ENCODE data around the gene CDA.
"Not testable (repeated sequence)": the region's sequence is repeated elsewhere in the genome, so short reads cannot be mapped to it uniquely, and the experiment has no call there.

CDA gene

DNA sequence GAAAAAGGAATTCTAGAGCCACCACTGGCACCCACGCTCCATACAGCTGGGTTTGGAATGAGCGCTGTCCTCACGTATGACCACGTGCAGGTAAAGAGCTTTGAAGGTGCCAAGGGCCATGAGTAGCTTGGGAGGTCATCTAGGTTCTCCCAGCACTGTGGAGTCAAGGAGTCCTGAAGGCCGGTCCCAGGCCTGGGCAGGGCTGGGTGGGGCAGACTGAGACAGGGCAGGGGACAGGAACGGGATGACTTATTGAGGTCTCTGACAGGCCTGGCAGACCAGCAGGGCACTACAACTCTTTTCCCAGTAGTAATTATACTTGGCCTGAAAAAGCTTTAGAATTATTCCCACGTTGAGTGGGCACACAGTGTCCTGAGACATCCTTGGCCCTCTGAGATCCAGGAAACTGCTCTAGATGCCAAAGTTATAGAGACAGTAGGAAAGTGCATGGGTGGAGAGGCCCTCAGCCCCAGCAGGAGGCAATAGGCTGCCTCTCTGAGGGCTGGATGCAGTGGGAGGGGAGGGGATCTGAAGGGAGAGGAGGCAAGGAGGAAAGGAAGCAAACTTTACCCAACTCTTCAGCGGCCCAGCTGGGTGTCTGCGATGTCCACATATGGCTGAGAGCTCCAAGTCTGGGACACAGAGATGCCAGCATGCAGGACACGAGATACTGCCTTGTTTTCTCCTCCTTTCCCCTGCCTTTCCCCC is 1.8 kb upstream of the CDA start:
- DNase-seq, result peak; percentile 41 to 47

DNA sequence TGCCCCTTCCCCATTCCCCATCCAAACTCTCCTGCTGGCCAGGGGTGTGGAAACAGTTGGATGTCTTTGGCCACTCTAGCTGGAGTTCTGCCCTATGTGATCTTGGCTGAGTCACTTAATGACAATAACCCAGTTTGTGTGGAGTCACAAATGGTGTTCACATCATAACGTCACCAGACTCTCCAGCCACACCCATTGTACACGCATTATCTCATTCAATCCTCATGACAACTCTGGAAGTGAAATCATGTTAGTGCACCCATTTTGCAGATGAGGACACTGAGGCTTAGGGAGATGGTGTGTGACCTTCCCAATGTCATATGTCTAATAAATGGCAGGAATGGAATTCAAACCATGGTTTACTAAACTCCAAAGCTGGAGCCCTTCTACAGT is 1.2 kb upstream of the CDA start:
- peak; percentile 84 to 87 for DNase-seq

DNA sequence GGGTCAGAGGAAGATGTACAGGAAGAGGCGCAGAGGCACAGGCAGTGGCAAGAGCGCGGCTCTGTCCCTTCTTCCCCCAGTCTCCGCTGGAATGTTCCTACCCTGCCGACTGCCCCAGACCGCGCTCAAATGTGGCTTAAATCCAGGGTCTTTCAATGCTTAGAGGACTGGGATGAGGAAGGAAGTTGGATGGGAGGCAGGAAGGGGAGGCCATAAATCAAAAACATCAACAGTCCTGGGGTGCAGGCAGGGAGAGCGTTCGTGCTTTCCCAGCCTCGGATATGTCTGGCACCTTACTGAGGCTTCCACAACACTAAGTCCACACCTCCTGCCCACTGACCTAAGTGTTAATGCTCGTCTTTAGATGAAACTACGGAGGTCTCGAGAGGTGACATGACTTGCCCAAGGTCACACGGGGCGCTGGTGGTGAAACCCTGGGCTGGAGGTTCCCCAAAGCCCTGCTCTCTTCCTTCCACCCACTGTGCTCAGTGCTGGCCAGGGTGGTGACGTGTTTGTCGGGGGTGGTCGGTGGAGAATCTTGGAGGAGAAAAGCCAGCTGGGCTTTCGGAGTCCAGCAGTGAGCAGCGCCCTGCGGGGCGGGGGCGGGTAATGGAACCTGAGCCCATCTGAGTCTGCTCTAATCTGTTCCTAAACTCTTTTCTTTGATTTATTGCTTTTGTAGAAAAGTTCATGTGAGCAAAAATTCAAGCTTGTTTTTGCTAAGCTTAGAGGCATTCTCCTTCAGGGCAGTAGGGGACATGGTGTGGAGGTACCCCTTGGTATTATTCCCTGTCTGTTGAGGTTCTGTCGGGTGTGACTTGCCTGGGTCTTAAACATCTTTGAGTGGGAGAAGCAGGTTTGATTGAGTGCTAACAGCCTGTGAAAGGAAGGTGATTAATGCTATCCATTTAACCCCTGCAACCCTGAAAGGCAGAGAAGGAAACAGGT is 708 bp downstream of the CDA start:
- DNase-seq, result peak; percentile 92 to 95

DNA sequence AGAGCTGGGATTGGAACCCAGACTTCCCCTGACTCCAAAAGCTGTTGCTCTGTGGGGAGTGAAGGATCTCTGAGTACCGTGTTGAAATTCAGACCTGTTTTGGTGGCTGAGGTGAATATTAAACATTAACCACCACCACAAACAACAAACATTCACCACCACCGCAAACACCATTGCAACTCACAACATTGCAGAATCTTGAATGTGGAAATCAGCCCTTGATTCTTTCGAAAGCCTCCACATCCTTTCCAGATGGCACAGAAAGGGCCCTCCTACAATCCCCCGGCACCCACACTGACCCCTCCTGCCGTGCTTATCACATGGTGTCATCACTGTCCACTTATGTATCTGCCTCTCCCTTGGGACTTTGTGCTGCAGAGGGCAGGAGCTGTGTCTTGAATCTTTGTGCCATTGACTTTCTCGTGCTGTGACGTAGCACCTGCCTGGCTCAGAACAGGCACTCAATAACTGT is 1.4 kb downstream of the CDA start:
- DNase-seq, result peak; percentile 96 to 98

DNA sequence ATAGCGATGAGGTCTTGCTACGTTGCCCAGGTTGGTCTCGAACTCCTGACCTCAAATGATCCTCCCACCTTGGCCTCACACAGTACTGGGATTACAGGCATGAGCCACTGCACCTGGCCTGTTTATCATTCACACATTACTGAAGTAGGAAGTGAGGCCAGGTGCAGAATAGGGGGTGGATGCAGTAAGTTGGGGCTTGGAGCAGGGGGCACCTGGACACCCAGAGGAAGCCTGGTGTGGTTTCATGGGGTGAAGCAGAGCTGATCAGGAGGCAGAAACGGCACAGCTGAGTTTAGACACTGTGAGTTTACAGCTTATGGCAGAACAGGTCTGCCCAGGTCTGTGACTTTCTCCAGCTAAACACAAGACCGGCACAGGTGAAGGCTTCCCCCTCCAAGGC is 4.9 kb downstream of the CDA start:
- DNase-seq, result no peak

DNA sequence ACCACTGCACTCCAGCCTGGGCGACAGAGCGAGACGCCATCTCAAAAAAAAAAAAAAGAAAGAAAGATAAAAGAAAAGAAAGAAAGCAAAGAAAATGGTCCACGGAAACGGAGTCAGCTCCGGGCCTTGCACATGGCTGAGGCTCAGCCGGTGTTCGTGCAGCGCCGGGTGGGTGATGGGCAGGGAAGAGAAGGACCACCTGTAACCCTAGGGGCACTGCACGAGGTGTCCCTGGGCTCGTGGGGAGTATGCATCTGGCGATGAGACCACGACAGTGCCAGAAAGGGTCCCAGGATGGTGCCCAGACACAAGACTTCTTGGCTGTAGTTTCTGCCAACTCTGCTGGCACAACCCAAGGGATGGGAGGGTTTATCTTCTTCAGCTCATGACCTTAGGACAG is 5.8 kb downstream of the CDA start:
- DNase-seq, result no peak

DNA sequence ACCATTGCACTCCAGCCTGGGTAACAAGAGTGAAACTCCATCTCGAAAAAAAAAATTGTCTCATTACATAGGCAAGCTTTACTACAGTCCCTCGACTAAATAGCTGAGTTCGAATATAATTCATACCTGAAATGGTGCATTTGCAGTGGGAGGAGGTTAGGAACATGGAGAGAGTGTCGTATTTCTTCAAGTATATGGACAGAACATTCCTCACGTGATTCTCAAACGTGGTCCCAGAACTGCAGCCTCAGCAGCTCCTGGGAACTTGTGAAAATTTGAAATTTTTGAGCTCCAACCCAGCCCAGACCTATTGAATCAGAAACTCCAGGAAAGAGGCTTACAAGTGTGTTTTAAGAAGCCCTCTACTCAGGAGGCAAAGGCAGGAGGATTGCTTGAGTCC is 7.2 kb downstream of the CDA start:
- no peak for DNase-seq

DNA sequence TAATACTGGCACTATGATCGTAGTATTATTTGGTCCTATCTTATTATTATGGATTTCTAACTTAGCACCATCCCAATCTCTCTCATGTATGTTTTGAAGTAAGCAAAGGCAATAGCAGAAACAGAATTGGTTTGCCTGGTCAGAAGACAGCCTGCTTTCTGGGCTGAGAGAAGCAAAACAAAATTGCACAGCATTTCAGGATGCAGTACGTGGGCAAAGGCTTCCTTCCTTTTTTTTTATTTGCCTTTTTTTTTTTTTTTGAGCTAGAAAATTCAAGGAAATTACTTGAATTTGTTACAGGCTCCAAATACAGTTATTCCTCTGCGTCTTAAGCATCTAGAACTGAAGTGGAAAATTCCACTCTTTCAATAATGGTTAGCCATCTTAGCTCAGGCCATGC is 8.8 kb downstream of the CDA start:
- peak; percentile 87 to 88 for DNase-seq

DNA sequence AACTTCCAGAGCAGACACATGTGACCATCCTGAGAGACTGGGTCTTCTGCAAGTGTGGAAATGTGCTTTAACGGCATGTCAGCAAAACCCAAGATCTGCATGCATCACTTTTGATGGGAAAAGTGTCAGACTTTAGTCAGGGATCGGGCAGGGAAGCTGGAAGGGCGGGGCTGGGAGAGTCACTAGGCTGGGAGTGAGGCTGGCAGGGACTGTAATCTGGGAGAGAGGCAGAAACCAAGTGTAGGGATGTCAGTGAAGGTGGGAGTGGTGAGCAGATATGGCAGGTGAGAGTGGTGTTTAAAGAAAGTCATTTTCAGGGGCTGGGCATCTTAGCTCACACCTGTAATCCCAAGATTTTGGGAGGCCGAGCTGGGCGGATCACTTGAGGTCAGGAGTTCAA is 11.3 kb downstream of the CDA start:
- DNase-seq, result no peak

DNA sequence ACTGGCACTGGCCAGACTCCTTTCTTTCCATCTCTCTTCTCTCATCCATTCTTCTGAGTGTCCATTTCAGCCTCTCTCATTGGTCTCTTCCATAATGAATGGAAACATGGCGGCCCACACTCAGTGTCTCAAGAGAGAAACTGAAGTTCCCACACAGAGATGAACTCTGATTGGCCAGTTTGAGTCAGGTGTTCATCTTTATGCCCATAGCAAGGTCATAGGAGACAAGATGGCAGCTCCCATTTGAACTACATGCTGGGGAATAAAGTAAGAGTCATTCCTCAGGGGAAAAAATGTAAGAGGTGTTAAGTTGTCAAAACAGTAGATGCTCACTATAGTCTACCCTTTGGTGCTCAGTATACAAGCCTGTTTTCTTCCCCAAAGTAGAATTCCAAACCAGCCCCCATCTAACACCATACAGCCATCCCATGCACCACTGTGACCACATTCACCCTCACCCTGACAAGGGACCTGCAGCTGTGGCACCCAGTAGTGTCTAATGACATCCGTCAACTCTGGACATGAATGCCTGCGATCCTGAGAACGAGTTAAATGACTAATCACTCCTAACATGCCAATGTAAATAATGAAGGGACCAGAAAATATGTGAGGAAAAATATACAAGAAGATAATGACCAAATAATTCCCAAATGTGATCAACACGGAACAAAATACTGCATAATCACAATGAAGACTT is 12.4 kb downstream of the CDA start:
- DNase-seq, result no peak

DNA sequence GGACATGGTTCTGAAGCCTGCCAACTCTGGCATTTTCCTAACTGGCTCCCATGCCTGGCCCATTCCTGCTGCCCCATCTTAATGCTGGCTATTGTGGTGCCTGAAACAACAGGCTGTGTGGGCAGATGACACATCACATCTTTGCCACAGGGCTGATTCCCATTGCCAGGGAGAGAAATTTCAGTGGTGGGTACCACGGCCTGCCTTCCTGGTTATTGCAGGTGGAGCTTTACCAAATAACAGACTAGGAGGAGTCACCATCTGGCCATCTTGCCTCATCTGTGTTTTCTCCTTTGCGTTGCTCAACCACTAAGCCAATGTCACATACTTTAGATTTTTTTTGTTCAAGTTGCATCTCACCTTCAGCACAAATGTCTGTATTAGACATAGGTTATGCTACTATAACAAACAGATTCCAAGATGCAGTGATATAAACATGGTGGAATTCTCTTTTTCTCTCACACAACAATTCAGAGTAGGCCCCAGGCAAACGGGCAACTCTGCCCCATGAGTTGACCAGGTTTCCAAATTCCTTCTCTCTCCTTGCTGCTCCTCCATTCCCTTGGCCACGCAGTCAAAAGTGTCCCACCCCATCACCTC is 14.1 kb downstream of the CDA start:
- no peak for DNase-seq

DNA sequence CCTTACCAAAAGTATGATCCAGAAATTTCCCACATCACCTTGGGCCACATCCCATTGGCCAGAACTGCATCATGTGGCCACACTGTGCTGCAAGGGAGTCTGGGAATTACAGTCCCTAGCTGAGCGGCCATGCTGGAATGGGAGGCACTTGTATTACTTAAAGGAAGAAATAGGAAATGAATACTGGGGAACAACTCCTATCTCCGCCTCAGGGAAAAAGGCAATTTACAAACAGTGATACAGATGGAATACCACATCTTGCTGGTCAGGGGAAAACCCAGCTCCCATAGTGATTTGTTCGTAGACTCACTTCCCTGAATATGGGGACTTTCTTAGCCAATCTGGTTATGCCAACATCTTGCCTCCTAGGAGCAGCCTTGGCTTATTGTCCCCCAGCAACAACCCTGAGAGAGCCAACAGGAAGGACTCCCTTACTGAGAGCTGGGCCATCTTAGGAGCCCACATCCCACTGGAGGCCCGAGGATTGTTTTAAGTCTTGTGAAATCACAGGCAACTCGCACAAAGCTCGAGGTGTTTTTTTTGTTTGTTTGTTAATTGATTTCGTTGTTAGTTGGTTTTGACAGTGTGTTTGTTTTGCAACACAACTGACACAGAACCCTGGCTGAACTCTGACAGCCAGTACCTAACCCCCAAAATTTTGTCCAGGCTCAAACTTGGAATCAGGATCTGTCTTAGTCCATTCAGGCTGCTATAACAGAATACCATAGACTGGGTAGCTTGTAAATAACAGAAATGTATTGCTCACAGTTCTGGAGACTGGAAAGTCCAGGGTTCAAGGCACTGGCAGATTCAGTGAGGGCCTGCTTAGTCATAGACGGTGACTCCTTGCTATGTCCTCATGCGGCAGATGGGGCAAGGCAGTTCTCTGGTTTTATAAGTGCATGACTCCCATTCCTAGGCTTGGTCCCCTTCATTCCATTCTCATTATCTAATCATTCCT is 14.9 kb downstream of the CDA start:
- peak; percentile 53 to 67 for DNase-seq

DNA sequence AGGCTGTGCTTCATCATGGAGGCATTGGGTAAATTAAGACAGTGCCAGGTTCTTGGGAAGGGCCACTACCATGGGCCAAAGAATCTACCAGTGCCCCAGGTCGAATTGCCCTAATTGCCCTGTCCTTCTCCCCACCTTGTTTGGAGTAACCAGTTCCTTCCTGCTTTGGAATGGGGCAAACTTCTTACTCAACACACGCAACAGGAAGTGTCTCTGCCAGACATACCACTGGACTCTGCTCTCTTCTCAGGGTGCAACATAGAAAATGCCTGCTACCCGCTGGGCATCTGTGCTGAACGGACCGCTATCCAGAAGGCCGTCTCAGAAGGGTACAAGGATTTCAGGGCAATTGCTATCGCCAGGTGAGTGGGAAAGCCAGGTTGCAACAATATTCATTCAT is 15.8 kb downstream of the CDA start:
- peak; percentile 57 to 62 for DNase-seq

DNA sequence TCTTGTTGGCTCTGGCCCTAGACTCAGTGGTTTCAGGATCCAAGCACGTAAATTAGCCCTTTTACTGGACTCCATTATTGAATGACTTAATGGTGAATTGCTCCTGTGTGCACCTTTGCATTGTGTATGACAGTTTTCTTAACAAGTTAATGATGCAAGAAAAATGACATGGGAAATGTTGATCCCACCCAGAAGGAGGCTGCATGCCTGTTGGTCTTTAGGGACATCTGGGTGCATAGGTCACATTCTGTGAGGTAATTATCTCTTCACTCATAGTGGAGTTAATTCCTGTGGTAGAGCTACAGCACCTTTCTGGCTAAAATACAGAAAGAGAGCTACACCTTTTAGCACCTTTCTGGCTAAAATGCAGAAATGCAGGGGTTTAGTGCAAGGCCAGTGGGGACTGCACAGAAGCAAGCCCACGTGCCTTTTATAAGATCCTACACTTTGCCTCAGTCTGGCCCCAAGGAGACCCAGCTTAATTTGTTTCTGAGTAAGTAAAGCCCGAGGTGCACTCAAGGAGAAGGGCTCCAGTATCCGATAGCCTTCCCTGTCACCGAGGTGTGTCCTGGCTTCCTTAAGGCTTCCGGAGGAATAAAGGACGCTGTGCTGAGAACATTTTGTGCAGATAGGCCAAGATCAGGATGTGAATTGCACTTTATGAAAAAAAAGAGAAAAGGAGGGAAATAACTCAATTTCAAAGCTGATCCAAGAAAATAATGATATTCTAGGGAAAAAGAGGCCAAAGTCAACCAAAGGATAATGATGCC is 18.1 kb downstream of the CDA start:
- DNase-seq, result not testable (repeated sequence)

DNA sequence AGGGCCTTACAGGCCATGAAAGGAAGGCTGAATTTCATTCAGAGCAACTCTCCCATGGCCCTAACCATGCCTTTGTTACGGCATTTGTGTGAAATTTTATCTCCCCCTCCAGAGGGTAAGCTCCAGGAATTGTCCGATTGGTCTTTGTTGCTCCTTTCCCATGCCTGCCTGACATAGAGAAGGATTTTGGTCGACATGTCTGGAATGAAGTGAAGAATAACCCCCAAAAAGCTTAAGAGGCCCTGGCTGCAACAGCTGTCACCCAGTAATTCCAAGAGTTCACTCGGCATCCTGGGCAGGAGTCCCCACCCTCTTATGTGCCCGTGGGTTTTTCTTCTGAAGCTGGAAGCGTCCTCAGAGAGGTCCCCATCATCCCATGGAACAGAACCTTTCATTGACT is 20.6 kb downstream of the CDA start:
- DNase-seq, result no peak

DNA sequence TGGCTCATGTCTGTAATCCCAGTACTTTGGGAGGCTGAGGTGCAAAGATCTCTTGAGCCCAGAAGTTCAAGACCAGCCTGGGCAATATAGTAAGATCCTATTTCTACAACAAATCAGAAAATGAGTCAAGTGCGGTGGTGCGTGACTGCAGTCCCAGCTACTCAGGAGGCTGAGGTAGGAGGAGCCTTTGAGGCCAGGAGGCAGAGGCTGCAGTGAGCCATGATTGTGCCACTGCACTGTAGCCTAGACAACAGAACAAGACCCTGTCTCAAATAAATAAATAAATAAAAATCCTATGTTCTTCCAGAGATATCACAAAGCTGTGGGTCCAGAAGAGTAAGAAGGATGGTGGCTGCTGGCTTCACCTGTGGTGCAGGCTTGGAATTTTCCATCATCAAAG is 22.1 kb downstream of the CDA start:
- no peak for DNase-seq

DNA sequence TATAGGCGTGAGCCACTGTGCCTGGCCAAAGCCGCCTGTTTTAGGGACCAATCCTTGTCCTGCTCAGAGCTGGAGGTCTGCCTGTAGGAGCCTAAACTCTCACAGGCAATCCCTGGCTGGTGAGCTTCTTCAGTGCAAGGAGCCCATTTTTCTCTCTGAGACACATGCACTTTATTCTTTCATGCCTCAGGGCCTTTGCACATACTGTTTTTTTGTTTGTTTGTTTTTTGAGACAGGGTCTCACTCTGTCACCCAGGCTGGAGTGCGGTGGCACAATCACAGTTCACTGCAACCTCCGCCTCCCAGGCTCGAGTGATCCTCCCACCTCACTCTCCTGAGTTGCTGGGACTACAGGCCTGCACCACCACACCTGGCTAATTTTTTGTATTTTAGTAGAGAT is 22.8 kb downstream of the CDA start:
- no peak for DNase-seq

DNA sequence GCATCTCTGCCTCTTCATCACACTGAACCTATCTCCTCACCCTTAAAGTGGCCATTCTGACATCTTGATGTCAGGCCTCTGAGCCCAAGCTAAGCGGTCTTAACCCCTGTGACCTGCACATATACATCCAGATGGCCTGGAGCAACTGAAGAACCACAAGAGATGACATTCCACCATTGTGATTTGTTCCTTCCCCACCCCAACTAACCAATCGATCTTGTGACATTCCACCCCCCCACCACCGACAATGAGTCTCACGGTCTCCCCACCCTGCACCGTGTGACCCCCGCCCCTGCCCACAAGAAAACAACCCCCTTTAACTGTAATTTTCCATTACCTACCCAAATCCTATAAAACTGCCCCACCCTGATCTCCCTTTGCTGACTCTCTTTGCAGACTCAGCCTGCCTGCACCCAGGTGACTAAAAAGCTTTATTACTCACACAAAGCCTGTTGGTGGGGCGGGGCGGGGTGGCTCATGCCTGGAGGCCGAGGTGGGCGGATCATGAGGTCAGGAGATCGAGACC is 23.4 kb downstream of the CDA start:
- no peak for DNase-seq

DNA sequence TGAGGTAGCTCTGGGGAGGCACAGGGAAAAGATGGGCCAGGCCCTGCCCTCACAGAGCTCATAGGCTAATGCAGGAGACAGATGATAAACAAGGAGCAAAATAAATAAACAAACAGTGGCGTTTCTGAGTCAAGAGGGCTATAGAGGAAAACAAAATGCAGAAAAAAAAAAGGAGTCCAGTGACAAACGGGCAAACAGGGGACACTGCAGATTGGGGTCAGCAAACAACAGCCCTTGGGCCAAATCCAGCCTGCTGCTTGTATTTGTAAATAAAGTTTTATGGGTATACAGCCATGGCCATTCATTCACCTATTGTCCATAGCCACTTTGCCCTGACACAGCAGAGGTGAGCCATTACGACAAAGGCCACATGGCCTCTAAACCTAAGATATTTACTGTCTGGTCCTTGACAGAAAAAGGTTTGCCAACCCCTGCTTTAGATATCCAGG is 25.3 kb downstream of the CDA start:
- no peak for DNase-seq
